Neural cell (in vitro differentiated cells): Measurements from ENCODE around the gene LHFPL2. TPM values are rescaled to one million over a fixed set of nuclear protein-coding genes. Genes with fewer than 3 reads are reported as not detected.
"Not testable (repeated sequence)": the region's sequence is repeated elsewhere in the genome, so short reads cannot be mapped to it uniquely, and the experiment has no call there.

ENCODE experiments used
- H2AFZ ChIP-seq: fragments of 200-600, 300-800 bp; sonication (generic), shearing (Covaris generic); 2 replicates; pipeline ENCODE4 v1.6.0; 2014; ENCODE audit warnings: low read depth, mild to moderate bottlenecking, antibody characterized with exemption, low read length, moderate library complexity
- H3F3A ChIP-seq: fragments of 200-600 bp; shearing (Covaris generic); 2 replicates; pipeline ENCODE4 v1.6.1; 2016; ENCODE audit warnings: mild to moderate bottlenecking, moderate library complexity, mixed read lengths, antibody characterized with exemption, low read length; ENCODE audit not compliant: insufficient read depth, poor library complexity, severe bottlenecking
- H3K27ac ChIP-seq: fragments of 200-600, 300-800 bp; sonication (generic), shearing (Covaris generic); 2 replicates; pipeline ENCODE4 v1.5.1; 2014; ENCODE audit warnings: mild to moderate bottlenecking, low read length, moderate library complexity
- H3K27me3 ChIP-seq: fragments of 300-800, 200-600 bp; sonication (generic), shearing (Covaris generic); 2 replicates; pipeline ENCODE4 v1.6.0; 2014; ENCODE audit warnings: mild to moderate bottlenecking, low read depth, low read length, moderate library complexity; ENCODE audit not compliant: insufficient read depth
- H3K36me3 ChIP-seq: fragments of 300-800, 200-600 bp; sonication (generic), shearing (Covaris generic); 2 replicates; pipeline ENCODE4 v1.5.1; 2014; ENCODE audit warnings: mild to moderate bottlenecking, antibody characterized with exemption, low read length, moderate library complexity; ENCODE audit not compliant: insufficient read depth
- H3K4me2 ChIP-seq: fragments of 300-800, 200-600 bp; sonication (generic), shearing (Covaris generic); 2 replicates; pipeline ENCODE4 v1.6.0; 2014; ENCODE audit warnings: mild to moderate bottlenecking, low read length
- H3K4me3 ChIP-seq: fragments of 300-800, 200-600 bp; sonication (generic), shearing (Covaris generic); 2 replicates; pipeline ENCODE4 v1.5.1; 2014; ENCODE audit warnings: mild to moderate bottlenecking, low read length, moderate library complexity
- H3K79me2 ChIP-seq: fragments of 200-600 bp; shearing (Covaris generic); replicated peaks from 2 replicates; pipeline ENCODE4 v1.6.0; 2014; ENCODE audit warnings: mild to moderate bottlenecking, low read length, moderate library complexity; ENCODE audit not compliant: insufficient read depth
- H3K9ac ChIP-seq: fragments of 300-800, 200-600 bp; sonication (generic), shearing (Covaris generic); 2 replicates; pipeline ENCODE4 v1.6.1; 2016; ENCODE audit warnings: mild to moderate bottlenecking, low read length, mixed read lengths
- H3K9me2 ChIP-seq: fragments of 200-600 bp; shearing (Covaris generic); 2 replicates; pipeline ENCODE4 v1.6.1; 2016; ENCODE audit warnings: mild to moderate bottlenecking, low read length, mixed read lengths; ENCODE audit not compliant: insufficient read depth
- H3K9me3 ChIP-seq: fragments of 200-600, 300-800 bp; sonication (generic), shearing (Covaris generic); 2 replicates; pipeline ENCODE4 v1.6.1; 2016; ENCODE audit warnings: mild to moderate bottlenecking, mixed run types, low read length, moderate library complexity, mixed read lengths
- H4K20me1 ChIP-seq: fragments of 200-600 bp; shearing (Covaris generic); 2 replicates; pipeline ENCODE4 v1.6.1; 2016; ENCODE audit warnings: mild to moderate bottlenecking, mixed run types; ENCODE audit not compliant: insufficient read depth
- EP300 ChIP-seq: fragments of 450-650 bp; conservative IDR thresholded peaks from 2 replicates; pipeline ENCODE4 v1.6.1; 2014; ENCODE audit warnings: antibody characterized with exemption, mild to moderate bottlenecking, moderate library complexity; ENCODE audit not compliant: poor library complexity, severe bottlenecking
- EZH2 ChIP-seq: fragments of 200-600, 300-800 bp; shearing (Covaris generic), sonication (generic); IDR thresholded peaks from 2 replicates; pipeline ENCODE4 v1.6.1; 2014; ENCODE audit warnings: antibody characterized with exemption, low read length, borderline replicate concordance, mild to moderate bottlenecking; ENCODE audit not compliant: insufficient read depth, poor library complexity, severe bottlenecking
- MXI1 ChIP-seq: fragments of 450-650 bp; conservative IDR thresholded peaks from 2 replicates; pipeline ENCODE4 v1.6.1; 2014; ENCODE audit warnings: antibody characterized with exemption, mild to moderate bottlenecking; ENCODE audit not compliant: poor library complexity, severe bottlenecking
- POLR2AphosphoS5 ChIP-seq: IDR thresholded peaks from 2 replicates; pipeline ENCODE4 v1.6.1; 2012
- RAD21 ChIP-seq: fragments of 450-650 bp; conservative IDR thresholded peaks from 2 replicates; pipeline ENCODE4 v1.6.1; 2014; ENCODE audit warnings: antibody characterized with exemption, mild to moderate bottlenecking, moderate library complexity
- SMC3 ChIP-seq: fragments of 450-650 bp; conservative IDR thresholded peaks from 2 replicates; pipeline ENCODE4 v1.6.1; 2014; ENCODE audit warnings: antibody characterized with exemption, mild to moderate bottlenecking, moderate library complexity; ENCODE audit not compliant: poor library complexity
- TAF1 ChIP-seq: IDR thresholded peaks from 2 replicates; pipeline ENCODE4 v1.6.1; 2012; ENCODE audit warnings: low read depth
- polyA plus RNA-seq: library from polyadenylated mRNA; depleted of rRNA; stranded (reverse); fragments of >200 nt; gene quantifications from 2 replicates; pipeline ENCODE4 v1.2.3, GENCODE V29; 2014
- TF ChIP-seq, protein P1 (sequence below): IDR thresholded peaks from 2 replicates; pipeline ENCODE4 v1.6.1; 2012; ENCODE audit warnings: borderline replicate concordance
- TF ChIP-seq, protein P2 (sequence below): fragments of 450-650 bp; IDR thresholded peaks from 2 replicates; pipeline ENCODE4 v1.5.1; 2014; ENCODE audit warnings: antibody characterized with exemption, mild to moderate bottlenecking, moderate library complexity; ENCODE audit not compliant: poor library complexity, severe bottlenecking

Gene LHFPL2
- polyA plus RNA-seq, 1 donor from 2014 or later = 1.6 TPM

DNA sequence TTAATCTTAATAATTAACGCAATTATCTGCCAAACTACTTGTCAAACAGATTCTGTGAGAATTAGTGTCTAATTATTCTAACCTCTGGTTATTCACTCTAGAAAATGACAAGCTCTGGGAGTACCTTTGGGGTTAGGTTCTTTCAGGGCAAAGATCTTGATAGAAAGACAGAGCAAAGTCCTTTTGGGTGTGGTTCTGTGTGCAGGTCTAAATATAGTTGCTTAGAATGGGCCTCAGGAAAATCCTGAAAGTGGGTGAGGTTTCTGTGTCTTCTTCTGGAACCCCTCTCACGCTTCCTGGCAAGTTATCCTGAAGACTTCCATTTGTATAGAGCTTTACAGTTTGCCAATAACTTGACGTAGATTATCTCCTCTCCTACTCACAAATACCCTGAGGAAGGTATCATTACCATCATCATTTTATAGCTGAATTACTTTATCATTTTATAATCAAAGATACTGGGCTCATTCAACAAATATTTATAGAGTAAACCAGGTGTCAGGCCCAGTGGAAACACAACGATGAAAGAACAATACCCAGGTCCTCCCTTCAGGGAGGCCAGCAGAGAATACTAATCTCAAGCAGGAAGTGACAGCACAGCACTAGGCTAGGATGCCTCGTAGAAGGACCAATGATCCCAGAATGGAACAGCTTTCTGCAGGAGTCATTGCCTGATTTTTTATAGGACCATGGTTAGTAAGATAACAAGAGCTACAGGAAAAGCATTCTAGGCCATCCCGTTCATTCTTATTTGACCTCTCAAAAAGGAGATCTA lies 27.6 kb upstream of the LHFPL2 start:
- H3F3A ChIP-seq = no peaks in the 10 kb centered on the region
- no peak overlapping the region for H2AFZ ChIP-seq
- H3K27me3 ChIP-seq = no peaks in the 10 kb centered on the region
- H3K9ac ChIP-seq = no peak overlapping the region
- TF ChIP-seq POLR2AphosphoS5 = no peak
- TF ChIP-seq SMC3 = no peak
- TF ChIP-seq MXI1 = no peak
- no peak for TF ChIP-seq EZH2
- no peak for TF ChIP-seq RAD21
- TF ChIP-seq, protein P1, sequence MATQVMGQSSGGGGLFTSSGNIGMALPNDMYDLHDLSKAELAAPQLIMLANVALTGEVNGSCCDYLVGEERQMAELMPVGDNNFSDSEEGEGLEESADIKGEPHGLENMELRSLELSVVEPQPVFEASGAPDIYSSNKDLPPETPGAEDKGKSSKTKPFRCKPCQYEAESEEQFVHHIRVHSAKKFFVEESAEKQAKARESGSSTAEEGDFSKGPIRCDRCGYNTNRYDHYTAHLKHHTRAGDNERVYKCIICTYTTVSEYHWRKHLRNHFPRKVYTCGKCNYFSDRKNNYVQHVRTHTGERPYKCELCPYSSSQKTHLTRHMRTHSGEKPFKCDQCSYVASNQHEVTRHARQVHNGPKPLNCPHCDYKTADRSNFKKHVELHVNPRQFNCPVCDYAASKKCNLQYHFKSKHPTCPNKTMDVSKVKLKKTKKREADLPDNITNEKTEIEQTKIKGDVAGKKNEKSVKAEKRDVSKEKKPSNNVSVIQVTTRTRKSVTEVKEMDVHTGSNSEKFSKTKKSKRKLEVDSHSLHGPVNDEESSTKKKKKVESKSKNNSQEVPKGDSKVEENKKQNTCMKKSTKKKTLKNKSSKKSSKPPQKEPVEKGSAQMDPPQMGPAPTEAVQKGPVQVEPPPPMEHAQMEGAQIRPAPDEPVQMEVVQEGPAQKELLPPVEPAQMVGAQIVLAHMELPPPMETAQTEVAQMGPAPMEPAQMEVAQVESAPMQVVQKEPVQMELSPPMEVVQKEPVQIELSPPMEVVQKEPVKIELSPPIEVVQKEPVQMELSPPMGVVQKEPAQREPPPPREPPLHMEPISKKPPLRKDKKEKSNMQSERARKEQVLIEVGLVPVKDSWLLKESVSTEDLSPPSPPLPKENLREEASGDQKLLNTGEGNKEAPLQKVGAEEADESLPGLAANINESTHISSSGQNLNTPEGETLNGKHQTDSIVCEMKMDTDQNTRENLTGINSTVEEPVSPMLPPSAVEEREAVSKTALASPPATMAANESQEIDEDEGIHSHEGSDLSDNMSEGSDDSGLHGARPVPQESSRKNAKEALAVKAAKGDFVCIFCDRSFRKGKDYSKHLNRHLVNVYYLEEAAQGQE = no peak
- no peak for TF ChIP-seq EP300
- no peak for TF ChIP-seq TAF1
- TF ChIP-seq, protein P2, sequence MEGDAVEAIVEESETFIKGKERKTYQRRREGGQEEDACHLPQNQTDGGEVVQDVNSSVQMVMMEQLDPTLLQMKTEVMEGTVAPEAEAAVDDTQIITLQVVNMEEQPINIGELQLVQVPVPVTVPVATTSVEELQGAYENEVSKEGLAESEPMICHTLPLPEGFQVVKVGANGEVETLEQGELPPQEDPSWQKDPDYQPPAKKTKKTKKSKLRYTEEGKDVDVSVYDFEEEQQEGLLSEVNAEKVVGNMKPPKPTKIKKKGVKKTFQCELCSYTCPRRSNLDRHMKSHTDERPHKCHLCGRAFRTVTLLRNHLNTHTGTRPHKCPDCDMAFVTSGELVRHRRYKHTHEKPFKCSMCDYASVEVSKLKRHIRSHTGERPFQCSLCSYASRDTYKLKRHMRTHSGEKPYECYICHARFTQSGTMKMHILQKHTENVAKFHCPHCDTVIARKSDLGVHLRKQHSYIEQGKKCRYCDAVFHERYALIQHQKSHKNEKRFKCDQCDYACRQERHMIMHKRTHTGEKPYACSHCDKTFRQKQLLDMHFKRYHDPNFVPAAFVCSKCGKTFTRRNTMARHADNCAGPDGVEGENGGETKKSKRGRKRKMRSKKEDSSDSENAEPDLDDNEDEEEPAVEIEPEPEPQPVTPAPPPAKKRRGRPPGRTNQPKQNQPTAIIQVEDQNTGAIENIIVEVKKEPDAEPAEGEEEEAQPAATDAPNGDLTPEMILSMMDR = no peak
- no peaks in the 10 kb centered on the region for H4K20me1 ChIP-seq
- no peak overlapping the region for H3K4me2 ChIP-seq
- no peaks in the 10 kb centered on the region for H3K9me2 ChIP-seq
- H3K4me3 ChIP-seq = no peak overlapping the region
- no peaks in the 10 kb centered on the region for H3K9me3 ChIP-seq
- H3K79me2 ChIP-seq = no peaks in the 10 kb centered on the region
- no peaks in the 10 kb centered on the region for H3K36me3 ChIP-seq
- H3K27ac ChIP-seq = no peak overlapping the region

DNA sequence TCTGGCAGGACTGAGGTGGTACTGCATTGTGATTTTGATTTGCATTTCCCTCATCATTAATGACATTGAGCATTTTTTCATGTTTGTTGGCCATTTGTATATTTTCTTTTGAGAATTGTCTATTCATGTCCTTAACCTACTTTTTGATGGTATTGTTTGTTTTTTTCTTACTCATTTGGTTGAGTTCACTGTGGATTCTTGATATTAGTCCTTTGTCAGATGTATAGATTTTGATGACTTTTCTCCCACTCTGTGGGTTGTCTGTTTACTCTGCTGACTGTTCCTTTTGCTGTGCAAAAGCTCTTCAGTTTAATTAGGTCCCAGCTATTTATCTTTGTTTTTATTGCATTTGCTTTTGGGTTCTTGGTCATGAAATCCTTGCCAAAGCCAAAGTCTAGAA lies 25.3 kb upstream of the LHFPL2 start:
- not testable (repeated sequence) for H3K4me2 ChIP-seq, H4K20me1 ChIP-seq, H3F3A ChIP-seq, H3K9me2 ChIP-seq, H3K4me3 ChIP-seq, H3K9ac ChIP-seq, H3K36me3 ChIP-seq, H3K79me2 ChIP-seq, H2AFZ ChIP-seq, H3K9me3 ChIP-seq, H3K27ac ChIP-seq, H3K27me3 ChIP-seq

DNA sequence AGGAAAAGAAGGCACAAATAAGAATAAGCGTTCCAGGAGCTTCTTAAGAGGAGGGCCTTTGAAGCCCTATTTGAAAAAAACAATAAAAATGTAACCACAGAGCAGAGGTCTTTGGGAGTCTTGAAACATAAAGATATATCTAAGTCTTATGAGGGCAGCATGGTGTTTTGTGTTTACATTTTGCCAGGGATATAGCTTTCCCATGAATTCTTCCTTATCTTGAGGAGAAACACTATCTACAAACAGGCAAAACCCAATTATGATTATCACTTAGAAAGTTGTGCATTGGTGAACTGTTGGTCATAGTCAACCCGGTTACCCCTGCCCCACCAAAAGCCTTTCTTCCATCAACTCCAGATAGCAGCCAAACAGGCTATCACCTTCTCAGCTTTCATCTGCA lies 23.6 kb upstream of the LHFPL2 start:
- H3K4me2 ChIP-seq = no peak overlapping the region
- no peaks in the 10 kb centered on the region for H3F3A ChIP-seq

More for the DNA sequence above, 23.6 kb upstream of the LHFPL2 start:
- TF ChIP-seq POLR2AphosphoS5 (no peak), EZH2 (no peak), MXI1 (no peak), RAD21 (no peak), SMC3 (no peak), EP300 (no peak)
- TF ChIP-seq, protein P1 = no peak
- Histone ChIP-seq H3K36me3 (no peaks in the 10 kb centered on the region), H3K9ac (no peak overlapping the region), H2AFZ (no peak overlapping the region), H3K27ac (no peak overlapping the region), H3K79me2 (no peaks in the 10 kb centered on the region), H4K20me1 (no peaks in the 10 kb centered on the region), H3K9me3 (no peaks in the 10 kb centered on the region), H3K27me3 (no peaks in the 10 kb centered on the region), H3K4me3 (no peak overlapping the region), H3K9me2 (no peaks in the 10 kb centered on the region)
